ENCODE measurements around the gene GRIN3B. TPM values are rescaled to one million over a fixed set of nuclear protein-coding genes. Genes with fewer than 3 reads are reported as not detected.

The GRIN3B gene
- total and polyA plus RNA-seq, 2 experiments from 2014 or later, result 0.54 TPM; not detected in 1

GRCh38 chr19:1025960-1026782 is 26.0 kb downstream of the GRIN3B start, which contains the start of gene CNN2:
CNN2 (plus strand) TSS chr19:1026608; CDS start chr19:1026662, 54 bp downstream.
- H3K79me2 ChIP-seq (ENCODE audit: insufficient read depth), result peaks cover 51% of the 10 kb centered on the region
- in situ Hi-C loops (cut with MboI), result no loop called here
- peak within 1 kb of the TSS; percentile 75 for H3K4me2 ChIP-seq (ENCODE audit: unreplicated experiment)
- 9 to 12% methylated on average over 33 to 45 of the region's 63 CpGs for WGBS, 2 experiments (ENCODE audit: low coverage in 1 of 2, low lambda C conversion rate in 2 of 2, missing lambda C conversion rate in 2 of 2)
- DNase-seq, result peak; percentile 91
- H3F3A ChIP-seq (ENCODE audit: insufficient read depth), result peaks cover 17% of the 10 kb centered on the region
- H3K36me3 ChIP-seq (ENCODE audit: low read depth), result no peaks in the 10 kb centered on the region
- H3K27ac ChIP-seq, result peak within 1 kb of the TSS; percentile 69
- H3K27me3 ChIP-seq (replicated peaks; ENCODE audit: insufficient read depth), result no peaks in the 10 kb centered on the region
- H3K4me1 ChIP-seq (ENCODE audit: insufficient read depth), result peaks cover 8% of the 10 kb centered on the region; the same call in 1 of the 2 replicates
- H3K9ac ChIP-seq, result peak within 1 kb of the TSS; percentile 96
- no peaks in the 10 kb centered on the region for H3K9me2 ChIP-seq (ENCODE audit: insufficient read depth)
- H2AFZ ChIP-seq, result peak within 1 kb of the TSS; percentile 77
- H3K9me3 ChIP-seq (ENCODE audit: low read depth), result no peaks in the 10 kb centered on the region
- no peak for TF ChIP-seq EZH2 (IDR thresholded peaks at IDR 0.05; ENCODE audit: insufficient read depth, poor library complexity, severe bottlenecking)
- TF ChIP-seq EZH2phosphoT487 (IDR thresholded peaks at IDR 0.05; ENCODE audit: insufficient read depth, low read depth), result no peak
- peak within 1 kb of the TSS; percentile 90 for H3K4me3 ChIP-seq
- H4K20me1 ChIP-seq (ENCODE audit: insufficient read depth), result no peaks in the 10 kb centered on the region; the same call in 1 of the 2 replicates

- no peaks in the 10 kb centered on the region; the same call in 1 of the 2 replicates for H4K20me1 ChIP-seq (ENCODE audit: insufficient read depth)
- in situ Hi-C loops (cut with MboI), result no loop called here
Measured at GRCh38 chr19:1026783-1027649, 26.8 kb downstream of the GRIN3B start.

GRCh38 chr19:1027650-1028061 is 27.4 kb downstream of the GRIN3B start:
- H3K79me2 ChIP-seq (ENCODE audit: insufficient read depth), result peaks cover 65% of the 10 kb centered on the region
- H3F3A ChIP-seq (ENCODE audit: insufficient read depth), result peaks cover 6% of the 10 kb centered on the region
- H3K27me3 ChIP-seq (replicated peaks; ENCODE audit: insufficient read depth), result no peaks in the 10 kb centered on the region
- H3K36me3 ChIP-seq (ENCODE audit: low read depth), result peaks cover 11% of the 10 kb centered on the region; the same call in 1 of the 2 replicates
- H3K4me1 ChIP-seq (ENCODE audit: insufficient read depth), result peaks cover 8% of the 10 kb centered on the region; the same call in 1 of the 2 replicates
- H4K20me1 ChIP-seq (ENCODE audit: insufficient read depth), result no peaks in the 10 kb centered on the region; the same call in 1 of the 2 replicates
- H3K9me3 ChIP-seq (ENCODE audit: low read depth), result no peaks in the 10 kb centered on the region
- H3K9ac ChIP-seq, result peak overlapping the region; percentile 96
- in situ Hi-C loops (cut with MboI), result no loop called here
- TF ChIP-seq EZH2 (IDR thresholded peaks at IDR 0.05; ENCODE audit: insufficient read depth, poor library complexity, severe bottlenecking) (no peak), EZH2phosphoT487 (IDR thresholded peaks at IDR 0.05; ENCODE audit: insufficient read depth, low read depth) (no peak)
- peak overlapping the region; percentile 69 for H3K27ac ChIP-seq
- no peak overlapping the region for H2AFZ ChIP-seq
- peak overlapping the region; percentile 90 for H3K4me3 ChIP-seq
- H3K9me2 ChIP-seq (ENCODE audit: insufficient read depth), result no peaks in the 10 kb centered on the region
- peak overlapping the region; percentile 75 for H3K4me2 ChIP-seq (ENCODE audit: unreplicated experiment)
- DNase-seq, result peak; percentile 46
- 1% methylated on average over 10 to 16 of the region's 16 CpGs for WGBS, 2 experiments (ENCODE audit: low coverage in 1 of 2, low lambda C conversion rate in 2 of 2, missing lambda C conversion rate in 2 of 2)

More at GRCh38 chr19:1026783-1027649, 26.8 kb downstream of the GRIN3B start:
- H3K4me3 ChIP-seq, result peak overlapping the region; percentile 90
- 0 to 1% methylated on average over 24 to 36 of the region's 36 CpGs for WGBS, 2 experiments (ENCODE audit: low coverage in 1 of 2, low lambda C conversion rate in 2 of 2, missing lambda C conversion rate in 2 of 2)
- no peak for TF ChIP-seq EZH2phosphoT487 (IDR thresholded peaks at IDR 0.05; ENCODE audit: insufficient read depth, low read depth)
- no peak for TF ChIP-seq EZH2 (IDR thresholded peaks at IDR 0.05; ENCODE audit: insufficient read depth, poor library complexity, severe bottlenecking)
- H3K79me2 ChIP-seq (ENCODE audit: insufficient read depth), result peaks cover 58% of the 10 kb centered on the region
- peaks cover 8% of the 10 kb centered on the region; the same call in 1 of the 2 replicates for H3K4me1 ChIP-seq (ENCODE audit: insufficient read depth)
- no peaks in the 10 kb centered on the region for H3K9me2 ChIP-seq (ENCODE audit: insufficient read depth)
- peaks cover 12% of the 10 kb centered on the region for H3F3A ChIP-seq (ENCODE audit: insufficient read depth)
- H2AFZ ChIP-seq, result no peak overlapping the region
- peak overlapping the region; percentile 69 for H3K27ac ChIP-seq
- peak overlapping the region; percentile 75 for H3K4me2 ChIP-seq (ENCODE audit: unreplicated experiment)
- peak; percentile 64 for DNase-seq
- peak overlapping the region; percentile 96 for H3K9ac ChIP-seq
- H3K36me3 ChIP-seq (ENCODE audit: low read depth), result peaks cover 5% of the 10 kb centered on the region; the same call in 1 of the 2 replicates
- H3K9me3 ChIP-seq (ENCODE audit: low read depth), result no peaks in the 10 kb centered on the region
- H3K27me3 ChIP-seq (replicated peaks; ENCODE audit: insufficient read depth), result no peaks in the 10 kb centered on the region
